ENCODE results near the gene LRIT1. TPM values are rescaled to one million over a fixed set of nuclear protein-coding genes. Genes with fewer than 3 reads are reported as not detected.
A peak's percentile ranks its signal among the peaks of the same experiment; 100 is the strongest.

LRIT1 gene
- total RNA-seq, 1 donor = not detected

- H3K27ac ChIP-seq (ENCODE audit: low read depth, low read length) = no peak overlapping the region
- peaks cover 7% of the 10 kb centered on the region for H3K27me3 ChIP-seq (ENCODE audit: insufficient read depth, low read length)
- TF ChIP-seq CTCF (IDR thresholded peaks at IDR 0.05; ENCODE audit: extremely low read depth, low read depth, low read length) = no peak
These were observed 2.4 kb upstream of the LRIT1 start for GRCh38 chr10:84243759-84244158.

GRCh38 chr10:84238909-84239308 lies 2.4 kb downstream of the LRIT1 start:
- Histone ChIP-seq H3K79me2 (ENCODE audit: insufficient read depth, low read length) (no peaks in the 10 kb centered on the region), H3K36me3 (ENCODE audit: insufficient read depth, low read length) (no peaks in the 10 kb centered on the region), H4K20me1 (ENCODE audit: insufficient read depth, low read length) (no peaks in the 10 kb centered on the region), H3K4me2 (ENCODE audit: insufficient read depth, low read length) (no peak overlapping the region), H3K4me1 (ENCODE audit: insufficient read depth, low read length) (no peaks in the 10 kb centered on the region), H3K4me3 (ENCODE audit: insufficient read depth, low read length) (no peak overlapping the region), H3K27ac (ENCODE audit: low read depth, low read length) (no peak overlapping the region), H3K27me3 (ENCODE audit: insufficient read depth, low read length) (no peaks in the 10 kb centered on the region), H3K9me3 (ENCODE audit: low read depth, low read length) (no peaks in the 10 kb centered on the region), H2AFZ (ENCODE audit: low read length) (no peak overlapping the region)
- no peak for TF ChIP-seq CTCF (IDR thresholded peaks at IDR 0.05; ENCODE audit: extremely low read depth, low read depth, low read length)
- no peak for DNase-seq (ENCODE audit: insufficient read length, low spot score, missing footprints)

More at GRCh38 chr10:84243759-84244158, 2.4 kb upstream of the LRIT1 start:
- no peak for DNase-seq (ENCODE audit: insufficient read length, low spot score, missing footprints)
- Histone ChIP-seq H2AFZ (ENCODE audit: low read length) (no peak overlapping the region), H3K9me3 (ENCODE audit: low read depth, low read length) (no peaks in the 10 kb centered on the region), H3K79me2 (ENCODE audit: insufficient read depth, low read length) (no peaks in the 10 kb centered on the region), H4K20me1 (ENCODE audit: insufficient read depth, low read length) (no peaks in the 10 kb centered on the region), H3K36me3 (ENCODE audit: insufficient read depth, low read length) (no peaks in the 10 kb centered on the region), H3K4me1 (ENCODE audit: insufficient read depth, low read length) (no peaks in the 10 kb centered on the region), H3K4me2 (ENCODE audit: insufficient read depth, low read length) (no peak overlapping the region), H3K4me3 (ENCODE audit: insufficient read depth, low read length) (no peak overlapping the region)

- no peaks in the 10 kb centered on the region for H3K36me3 ChIP-seq (ENCODE audit: insufficient read depth, low read length)
- no peak for TF ChIP-seq CTCF (IDR thresholded peaks at IDR 0.05; ENCODE audit: extremely low read depth, low read depth, low read length)
- no peak overlapping the region for H3K27ac ChIP-seq (ENCODE audit: low read depth, low read length)
- peak; percentile 50 for DNase-seq (ENCODE audit: insufficient read length, low spot score, missing footprints)
- no peaks in the 10 kb centered on the region for H3K9me3 ChIP-seq (ENCODE audit: low read depth, low read length)
- H2AFZ ChIP-seq (ENCODE audit: low read length) = no peak overlapping the region
- no peak overlapping the region for H3K4me3 ChIP-seq (ENCODE audit: insufficient read depth, low read length)
- no peaks in the 10 kb centered on the region for H3K4me1 ChIP-seq (ENCODE audit: insufficient read depth, low read length)
- H3K4me2 ChIP-seq (ENCODE audit: insufficient read depth, low read length) = no peak overlapping the region
- H4K20me1 ChIP-seq (ENCODE audit: insufficient read depth, low read length) = no peaks in the 10 kb centered on the region
- H3K27me3 ChIP-seq (ENCODE audit: insufficient read depth, low read length) = no peaks in the 10 kb centered on the region
- H3K79me2 ChIP-seq (ENCODE audit: insufficient read depth, low read length) = no peaks in the 10 kb centered on the region
These were observed 3.9 kb downstream of the LRIT1 start for GRCh38 chr10:84237199-84238051.

- TF ChIP-seq CTCF (IDR thresholded peaks at IDR 0.05; ENCODE audit: extremely low read depth, low read depth, low read length) = no peak
- H3K27ac ChIP-seq (ENCODE audit: low read depth, low read length) = no peak overlapping the region
- no peaks in the 10 kb centered on the region for H3K27me3 ChIP-seq (ENCODE audit: insufficient read depth, low read length)
These were observed 4.5 kb downstream of the LRIT1 start for GRCh38 chr10:84236807-84237198.

More at GRCh38 chr10:84236807-84237198, 4.5 kb downstream of the LRIT1 start:
- no peaks in the 10 kb centered on the region for H3K4me1 ChIP-seq (ENCODE audit: insufficient read depth, low read length)
- H4K20me1 ChIP-seq (ENCODE audit: insufficient read depth, low read length) = no peaks in the 10 kb centered on the region
- H3K9me3 ChIP-seq (ENCODE audit: low read depth, low read length) = no peaks in the 10 kb centered on the region
- H2AFZ ChIP-seq (ENCODE audit: low read length) = no peak overlapping the region
- H3K36me3 ChIP-seq (ENCODE audit: insufficient read depth, low read length) = no peaks in the 10 kb centered on the region
- no peak overlapping the region for H3K4me3 ChIP-seq (ENCODE audit: insufficient read depth, low read length)
- H3K79me2 ChIP-seq (ENCODE audit: insufficient read depth, low read length) = no peaks in the 10 kb centered on the region
- no peak overlapping the region for H3K4me2 ChIP-seq (ENCODE audit: insufficient read depth, low read length)
- no peak for DNase-seq (ENCODE audit: insufficient read length, low spot score, missing footprints)

Measured in osteoblast (primary cell).